ENCODE results near the gene BOD1L1. TPM values are rescaled to one million over a fixed set of nuclear protein-coding genes. Genes with fewer than 3 reads are reported as not detected.

BOD1L1 gene
- total and polyA plus RNA-seq, 2 of the 8 experiments (the other 6 are each of a cell fraction or from before 2014, with no cell fraction given) = 6.8 to 39.3 TPM

DNA sequence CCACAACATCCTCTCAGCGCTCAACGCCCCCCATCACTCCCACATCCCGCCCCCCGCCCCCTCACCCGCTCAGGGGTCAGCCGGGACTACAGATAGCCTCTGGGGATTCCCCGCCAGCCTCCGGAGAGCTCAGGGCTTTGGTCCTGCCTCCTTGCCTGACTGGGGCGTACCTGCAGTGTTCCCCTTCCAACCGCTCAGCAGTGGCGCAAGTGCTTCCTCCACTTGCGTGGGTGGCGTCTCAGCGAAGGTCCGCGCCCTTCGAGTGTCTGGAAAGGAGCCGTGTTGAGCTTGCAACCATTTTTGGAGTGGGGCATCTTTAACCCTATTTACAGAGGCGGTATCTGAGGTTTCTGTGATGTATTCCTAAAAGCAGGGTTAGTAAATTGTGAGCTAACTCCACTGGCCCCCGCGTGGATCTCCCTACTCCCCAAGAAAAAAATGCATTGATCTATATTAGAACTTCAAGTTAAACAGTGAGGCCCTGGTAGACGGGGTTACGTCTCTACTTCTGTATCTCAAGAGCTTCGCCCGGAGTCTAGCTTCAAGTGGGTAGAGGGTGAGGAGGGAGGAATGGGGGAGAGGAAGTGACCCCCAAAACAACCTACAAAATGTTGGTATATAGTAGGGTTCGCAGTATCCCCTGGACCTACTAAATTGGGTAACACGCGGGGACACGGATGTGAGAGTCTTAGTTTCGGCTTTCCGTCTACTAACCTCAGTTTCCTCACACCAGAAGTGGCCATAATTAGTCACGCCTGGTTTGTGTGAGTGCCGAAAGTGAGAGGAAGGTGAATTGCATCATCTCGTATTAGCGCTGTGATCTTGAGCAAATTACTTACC is 99.3 kb downstream of the BOD1L1 start (continued):
- TF ChIP-seq CEBPB (IDR thresholded peaks at IDR 0.05; ENCODE audit: low read depth, low read length) (peak; percentile 86), JUND (IDR thresholded peaks at IDR 0.05; ENCODE audit: low read length) (0 out of 2 replicates have a peak, but pooled peaks have one; percentile 31), YY1 (IDR thresholded peaks at IDR 0.05; ENCODE audit: low read depth, low read length) (no peak), SUZ12 (IDR thresholded peaks at IDR 0.05; ENCODE audit: low read length) (peak; percentile 8; the same call in 1 of the 2 replicates)

All from H1 (cell line).